ENCODE results near the gene SLC41A2.

DNA sequence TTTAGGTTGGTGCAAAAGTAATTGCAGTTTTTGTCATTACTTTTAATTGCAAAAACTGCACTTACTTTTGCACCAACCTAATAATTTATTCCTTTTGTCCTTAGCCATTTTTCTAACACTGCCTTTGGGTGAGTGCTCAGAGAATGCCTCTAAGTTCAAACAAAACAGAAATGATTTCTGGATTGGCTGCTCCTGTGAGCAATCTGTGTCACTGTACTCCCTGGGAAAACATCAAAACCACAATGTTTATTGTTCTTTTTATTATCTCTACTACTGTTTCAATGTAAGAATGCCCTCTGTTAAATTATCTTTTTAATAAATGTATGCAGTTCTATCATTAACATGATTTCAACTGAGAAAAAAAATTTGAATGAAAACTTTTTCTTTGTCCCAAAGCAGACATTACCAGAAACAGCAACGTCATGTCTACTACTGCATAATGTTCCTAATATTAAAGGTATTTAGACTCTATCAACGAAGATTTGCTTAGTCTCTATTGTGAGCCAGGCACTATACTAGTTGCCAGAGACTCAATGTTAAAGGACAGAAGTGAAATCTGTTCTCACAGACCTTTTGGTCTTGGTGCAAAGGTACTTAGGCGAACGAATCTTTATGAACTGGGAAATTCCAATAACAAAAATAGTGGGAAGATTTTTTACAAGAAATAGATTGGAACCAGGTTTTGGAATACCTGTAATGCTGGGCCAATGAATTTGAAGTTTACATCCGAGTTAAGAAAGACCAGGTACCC lies 6.2 kb downstream of the SLC41A2 start:
- TF ChIP-seq, protein P1, sequence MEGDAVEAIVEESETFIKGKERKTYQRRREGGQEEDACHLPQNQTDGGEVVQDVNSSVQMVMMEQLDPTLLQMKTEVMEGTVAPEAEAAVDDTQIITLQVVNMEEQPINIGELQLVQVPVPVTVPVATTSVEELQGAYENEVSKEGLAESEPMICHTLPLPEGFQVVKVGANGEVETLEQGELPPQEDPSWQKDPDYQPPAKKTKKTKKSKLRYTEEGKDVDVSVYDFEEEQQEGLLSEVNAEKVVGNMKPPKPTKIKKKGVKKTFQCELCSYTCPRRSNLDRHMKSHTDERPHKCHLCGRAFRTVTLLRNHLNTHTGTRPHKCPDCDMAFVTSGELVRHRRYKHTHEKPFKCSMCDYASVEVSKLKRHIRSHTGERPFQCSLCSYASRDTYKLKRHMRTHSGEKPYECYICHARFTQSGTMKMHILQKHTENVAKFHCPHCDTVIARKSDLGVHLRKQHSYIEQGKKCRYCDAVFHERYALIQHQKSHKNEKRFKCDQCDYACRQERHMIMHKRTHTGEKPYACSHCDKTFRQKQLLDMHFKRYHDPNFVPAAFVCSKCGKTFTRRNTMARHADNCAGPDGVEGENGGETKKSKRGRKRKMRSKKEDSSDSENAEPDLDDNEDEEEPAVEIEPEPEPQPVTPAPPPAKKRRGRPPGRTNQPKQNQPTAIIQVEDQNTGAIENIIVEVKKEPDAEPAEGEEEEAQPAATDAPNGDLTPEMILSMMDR (IDR thresholded peaks at IDR 0.05; ENCODE audit: insufficient read depth, low read length) = no peak
- TF ChIP-seq GABPA (IDR thresholded peaks at IDR 0.05; ENCODE audit: low read depth) = no peak
- TF ChIP-seq, protein P2, sequence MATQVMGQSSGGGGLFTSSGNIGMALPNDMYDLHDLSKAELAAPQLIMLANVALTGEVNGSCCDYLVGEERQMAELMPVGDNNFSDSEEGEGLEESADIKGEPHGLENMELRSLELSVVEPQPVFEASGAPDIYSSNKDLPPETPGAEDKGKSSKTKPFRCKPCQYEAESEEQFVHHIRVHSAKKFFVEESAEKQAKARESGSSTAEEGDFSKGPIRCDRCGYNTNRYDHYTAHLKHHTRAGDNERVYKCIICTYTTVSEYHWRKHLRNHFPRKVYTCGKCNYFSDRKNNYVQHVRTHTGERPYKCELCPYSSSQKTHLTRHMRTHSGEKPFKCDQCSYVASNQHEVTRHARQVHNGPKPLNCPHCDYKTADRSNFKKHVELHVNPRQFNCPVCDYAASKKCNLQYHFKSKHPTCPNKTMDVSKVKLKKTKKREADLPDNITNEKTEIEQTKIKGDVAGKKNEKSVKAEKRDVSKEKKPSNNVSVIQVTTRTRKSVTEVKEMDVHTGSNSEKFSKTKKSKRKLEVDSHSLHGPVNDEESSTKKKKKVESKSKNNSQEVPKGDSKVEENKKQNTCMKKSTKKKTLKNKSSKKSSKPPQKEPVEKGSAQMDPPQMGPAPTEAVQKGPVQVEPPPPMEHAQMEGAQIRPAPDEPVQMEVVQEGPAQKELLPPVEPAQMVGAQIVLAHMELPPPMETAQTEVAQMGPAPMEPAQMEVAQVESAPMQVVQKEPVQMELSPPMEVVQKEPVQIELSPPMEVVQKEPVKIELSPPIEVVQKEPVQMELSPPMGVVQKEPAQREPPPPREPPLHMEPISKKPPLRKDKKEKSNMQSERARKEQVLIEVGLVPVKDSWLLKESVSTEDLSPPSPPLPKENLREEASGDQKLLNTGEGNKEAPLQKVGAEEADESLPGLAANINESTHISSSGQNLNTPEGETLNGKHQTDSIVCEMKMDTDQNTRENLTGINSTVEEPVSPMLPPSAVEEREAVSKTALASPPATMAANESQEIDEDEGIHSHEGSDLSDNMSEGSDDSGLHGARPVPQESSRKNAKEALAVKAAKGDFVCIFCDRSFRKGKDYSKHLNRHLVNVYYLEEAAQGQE (IDR thresholded peaks at IDR 0.05; ENCODE audit: insufficient replicate concordance, low read depth) = no peak
